Left lung (tissue), 10 donors: ENCODE data around the gene FKBP1A. TPM values are rescaled to one million over a fixed set of nuclear protein-coding genes. Genes with fewer than 3 reads are reported as not detected.

ENCODE experiments used
- ATAC-seq: fragments of 200-7000 bp; cut with Tn5 transposase; one replicate; pipeline ENCODE4 v1.9.1; 2020; ENCODE audit warnings: moderate library complexity
- DNase-seq, 4 donors: peaks; one replicate each; pipeline ENCODE4 v3.0.0-alpha.2; 2013 to 2020
- H3K27ac ChIP-seq, 2 donors: fragments of 200-600 bp; sonication (generic) in 1 of 2; one replicate each; pipeline versions ENCODE4 v1.5.0 to v1.8.0; 2020 to 2021
- H3K27me3 ChIP-seq, 2 donors: fragments of 200-600 bp; sonication (generic) in 1 of 2; one replicate each; pipeline versions ENCODE4 v1.5.0 to v1.8.0; 2020 to 2021
- H3K36me3 ChIP-seq, 2 donors: fragments of 200-600 bp; sonication (generic) in 1 of 2; one replicate each; pipeline versions ENCODE4 v1.5.0 to v1.8.0; 2020 to 2021
- H3K4me1 ChIP-seq, 2 donors: fragments of 200-600 bp; one replicate each; pipeline ENCODE4 v1.8.0; 2021
- H3K4me3 ChIP-seq, 2 donors: fragments of 200-600 bp; sonication (generic) in 1 of 2; one replicate each; pipeline versions ENCODE4 v1.5.0 to v1.8.0; 2020 to 2021; ENCODE audit warnings: mild to moderate bottlenecking in 1 of 2
- H3K9me3 ChIP-seq, 2 donors: fragments of 200-600 bp; sonication (generic) in 1 of 2; one replicate each; pipeline versions ENCODE4 v1.5.0 to v1.8.0; 2020 to 2021
- CTCF ChIP-seq, 2 donors: fragments of 200-600 bp; sonication (generic) in 1 of 2; IDR thresholded peaks; one replicate each; pipeline versions ENCODE4 v1.5.0 to v1.8.0; 2021; ENCODE audit warnings: antibody characterized with exemption in 2 of 2
- intact Hi-C, 2 donors: fragments of 100-400 bp; cut with DNase I; formaldehyde crosslinking; loops; one replicate each; pipeline versions ENCODE4 v1.11.2 to v1.14.2; 2022
- polyA plus RNA-seq, 6 donors: library from polyadenylated mRNA; unstranded; fragments of 120-200 nt; gene quantifications; one replicate each; pipeline ENCODE4 v1.2.1, GENCODE V29; 2013; ENCODE audit not compliant: insufficient read length in 6 of 6
- total RNA-seq, 2 donors: library from RNA; stranded (reverse); fragmentation: NEBNext Ultra II Directional; extraction: Animal tissue kit (Norgen Biotek cat#: 25700); gene quantifications; one replicate each; pipeline ENCODE4 v1.2.1, GENCODE V29; 2021
- donor health status: DM: no; HTN: yes; CAD: no.
- donor health status: DM: no; HTN: no; CAD: no.

The FKBP1A gene
- total and polyA plus RNA-seq, 8 donors = 278 to 507 (median 439) TPM

DNA sequence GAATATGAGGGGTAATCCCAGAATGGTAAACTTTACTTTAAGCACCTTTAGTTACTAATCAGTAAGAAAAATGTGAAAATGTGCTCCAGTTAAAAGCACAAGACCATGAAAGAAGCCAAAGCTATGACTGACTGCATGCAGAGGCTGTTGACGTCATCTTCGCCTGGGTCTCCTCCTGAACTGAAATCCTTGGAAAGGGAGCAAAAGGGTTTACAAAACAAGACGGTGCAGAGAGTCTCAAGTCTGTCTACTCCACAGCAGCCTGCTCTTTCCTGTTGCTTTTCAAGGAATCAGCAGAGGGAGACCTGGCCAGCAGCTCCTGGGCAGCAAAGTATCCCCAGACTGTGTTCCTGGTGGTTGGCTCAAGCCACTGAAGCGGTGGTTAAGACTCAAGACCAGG is 10.2 kb downstream of the FKBP1A start:
- no peak for TF ChIP-seq CTCF (IDR thresholded peaks at IDR 0.05)

DNA sequence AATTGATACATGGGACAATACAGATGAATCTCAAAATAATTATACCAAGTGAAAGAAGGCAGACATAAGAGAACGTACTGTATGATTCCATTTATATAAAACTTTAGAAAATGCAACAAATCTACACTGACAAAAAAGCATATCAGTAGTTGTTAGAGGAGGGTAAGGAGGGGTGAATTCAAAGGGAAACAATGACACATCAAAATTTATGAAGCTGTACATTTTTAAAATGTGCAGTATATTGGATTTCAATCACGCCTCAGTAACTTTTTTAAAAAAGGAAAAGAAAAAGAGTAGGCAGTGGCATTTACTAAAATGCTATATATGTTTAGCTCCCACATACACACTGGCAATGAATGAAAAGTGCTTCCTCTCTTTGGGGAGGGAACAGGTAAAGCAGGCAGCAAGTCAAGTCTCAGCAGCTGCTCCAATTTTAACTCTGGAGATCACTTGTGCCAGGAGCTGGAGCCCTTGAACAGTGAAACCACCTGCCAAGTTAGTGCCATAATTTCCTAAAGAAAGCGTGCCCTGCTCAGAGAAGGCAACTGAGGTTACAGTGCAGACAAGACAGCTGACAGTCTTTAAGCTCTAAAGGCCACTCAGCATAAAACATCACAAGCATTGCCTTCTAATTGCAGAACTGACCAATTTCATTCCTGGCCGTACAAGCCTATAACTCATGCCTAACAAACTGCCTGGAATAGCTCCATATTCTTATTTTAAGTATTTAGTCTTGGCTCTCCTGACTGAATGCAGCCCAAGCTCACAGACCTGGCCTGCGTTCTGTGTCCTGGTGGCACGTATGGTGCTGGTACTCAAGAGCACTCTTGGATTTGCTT is 10.9 kb downstream of the FKBP1A start:
- TF ChIP-seq CTCF (IDR thresholded peaks at IDR 0.05) = no peak
- intact Hi-C loops = loop anchor here in 1 of 2 donors (10.0 kb wide), 1 partner anchor 57 kb away; the partner anchor contains the start of gene SDCBP2
- no peaks in the 10 kb centered on the region for H3K27me3 ChIP-seq
- H3K4me1 ChIP-seq = peaks cover 50 to 100% of the 10 kb centered on the region in 2 donors
- peak overlapping the region; percentile 21 to 79 for H3K27ac ChIP-seq
- ATAC-seq = peak; percentile 62
- no peaks in the 10 kb centered on the region for H3K9me3 ChIP-seq
- no peak for DNase-seq
- peaks cover 0 to 12% of the 10 kb centered on the region in 2 donors for H3K36me3 ChIP-seq
- H3K4me3 ChIP-seq = no peak overlapping the region

More for the DNA sequence above, 10.2 kb downstream of the FKBP1A start:
- DNase-seq = no peak
- Histone ChIP-seq H3K9me3 (no peaks in the 10 kb centered on the region), H3K27ac (peak overlapping the region; percentile 5 to 79), H3K36me3 (peaks cover 0 to 12% of the 10 kb centered on the region in 2 donors), H3K27me3 (no peaks in the 10 kb centered on the region), H3K4me3 (no peak overlapping the region), H3K4me1 (peaks cover 43 to 100% of the 10 kb centered on the region in 2 donors)
- intact Hi-C loops = loop anchor here in 1 of 2 donors (10.0 kb wide), 1 partner anchor 58 kb away; the partner anchor contains the start of gene SDCBP2
- ATAC-seq = peak; percentile 13

- no peak for DNase-seq
- H3K4me3 ChIP-seq = no peak overlapping the region
- ATAC-seq = no peak
- intact Hi-C loops = no loop called here
- TF ChIP-seq CTCF (IDR thresholded peaks at IDR 0.05) = no peak
- H3K36me3 ChIP-seq = peaks cover 0 to 14% of the 10 kb centered on the region in 2 donors
- peaks cover 42 to 100% of the 10 kb centered on the region in 2 donors for H3K4me1 ChIP-seq
- peak overlapping the region in 1 of 2 donors; percentile 79 for H3K27ac ChIP-seq
- no peaks in the 10 kb centered on the region for H3K9me3 ChIP-seq
- no peaks in the 10 kb centered on the region for H3K27me3 ChIP-seq
Measured at GRCh38 chr20:1378735-1379125, 14.1 kb downstream of the FKBP1A start.

GRCh38 chr20:1377984-1378734 is 14.7 kb downstream of the FKBP1A start:
- H3K4me3 ChIP-seq = no peak overlapping the region
- H3K9me3 ChIP-seq = no peaks in the 10 kb centered on the region
- no peaks in the 10 kb centered on the region for H3K27me3 ChIP-seq
- ATAC-seq = no peak
- DNase-seq = no peak
- intact Hi-C loops = no loop called here
- H3K4me1 ChIP-seq = peaks cover 41 to 100% of the 10 kb centered on the region in 2 donors
- peak overlapping the region in 1 of 2 donors; percentile 79 for H3K27ac ChIP-seq
- no peak for TF ChIP-seq CTCF (IDR thresholded peaks at IDR 0.05)
- H3K36me3 ChIP-seq = peaks cover 0 to 20% of the 10 kb centered on the region in 2 donors
